T-helper 17 cell (primary cell): ENCODE data around the gene SLC7A10. TPM values are rescaled to one million over a fixed set of nuclear protein-coding genes. Genes with fewer than 3 reads are reported as not detected.
A peak's percentile ranks its signal among the peaks of the same experiment; 100 is the strongest.

Experiments
- ATAC-seq: fragments of 150-1000 bp; cut with Tn5 transposase; 2 replicates; pipeline ENCODE4 v1.10.0; 2021; ENCODE audit warnings: mild to moderate bottlenecking, moderate library complexity
- DNase-seq, 3 donors: peaks; one replicate each; pipeline versions ENCODE4 v3.0.0 to v3.0.0-alpha.2; 2020 to 2021
- H3K9me3 ChIP-seq: one replicate; pipeline ENCODE4 v1.7.0; 2013; ENCODE audit warnings: low read length, mild to moderate bottlenecking; ENCODE audit not compliant: control insufficient read depth, poor library complexity, severe bottlenecking
- H3K27ac Mint-ChIP-seq: one replicate; pipeline ENCODE4 v1.8.0; 2022; ENCODE audit warnings: mild to moderate bottlenecking, moderate library complexity, mixed read lengths
- H3K27me3 Mint-ChIP-seq: one replicate; pipeline ENCODE4 v1.8.0; 2022; ENCODE audit warnings: mixed read lengths
- H3K36me3 Mint-ChIP-seq: one replicate; pipeline ENCODE4 v1.8.0; 2022; ENCODE audit warnings: low read depth, mixed read lengths
- H3K4me1 Mint-ChIP-seq: one replicate; pipeline ENCODE4 v1.8.0; 2022; ENCODE audit warnings: mild to moderate bottlenecking, mixed read lengths
- H3K4me3 Mint-ChIP-seq: one replicate; pipeline ENCODE4 v1.8.0; 2022; ENCODE audit warnings: mild to moderate bottlenecking, moderate library complexity, mixed read lengths
- total RNA-seq, 4 donors: library from RNA in 2 of 4; stranded (reverse) in 2 of 4; gene quantifications; one replicate each; pipeline ENCODE4 v1.2.3 and lab custom pipeline; 2022 to 2026

SLC7A10 gene
- total RNA-seq (not detected), total RNA-seq (lab: John Stamatoyannopoulos, UW) (0 reads per million in 2 donors)

- H3K36me3 Mint-ChIP-seq, result no peaks in the 10 kb centered on the region
- DNase-seq, result no peak
- H3K9me3 ChIP-seq, result no peaks in the 10 kb centered on the region
- no peak within 1 kb of the TSS for H3K27ac Mint-ChIP-seq
- peak within 1 kb of the TSS; percentile 88 for H3K4me3 Mint-ChIP-seq
- H3K27me3 Mint-ChIP-seq, result peaks cover 60% of the 10 kb centered on the region
- H3K4me1 Mint-ChIP-seq, result peaks cover 5% of the 10 kb centered on the region
- ATAC-seq, result no peak
Measured at GRCh38 chr19:33225458-33225926, at the start of gene SLC7A10. Gene SLC7A10, minus strand, starts transcription at chr19:33225850. Its CDS starts 147 bp downstream, at chr19:33225703.

- Mint-ChIP-seq H3K4me1 (peaks cover 5% of the 10 kb centered on the region), H3K27ac (no peak overlapping the region), H3K36me3 (no peaks in the 10 kb centered on the region), H3K27me3 (no peaks in the 10 kb centered on the region), H3K4me3 (no peak overlapping the region)
- ATAC-seq (no peak), DNase-seq (no peak)
- no peaks in the 10 kb centered on the region for H3K9me3 ChIP-seq
Measured at GRCh38 chr19:33274663-33275558, 49.3 kb upstream of the SLC7A10 start.

- Mint-ChIP-seq H3K36me3 (no peaks in the 10 kb centered on the region), H3K27ac (peak overlapping the region; percentile 73), H3K27me3 (no peaks in the 10 kb centered on the region), H3K4me1 (peaks cover 5% of the 10 kb centered on the region), H3K4me3 (no peak overlapping the region)
- ATAC-seq (peak; percentile 48), DNase-seq (no peak)
- no peaks in the 10 kb centered on the region for H3K9me3 ChIP-seq
Measured at GRCh38 chr19:33273881-33274662, 48.4 kb upstream of the SLC7A10 start.

GRCh38 chr19:33273065-33273736 lies 47.6 kb upstream of the SLC7A10 start:
- Mint-ChIP-seq H3K4me1 (peaks cover 5% of the 10 kb centered on the region), H3K36me3 (no peaks in the 10 kb centered on the region), H3K27me3 (no peaks in the 10 kb centered on the region), H3K4me3 (no peak overlapping the region), H3K27ac (no peak overlapping the region)
- no peak for DNase-seq
- ATAC-seq, result no peak
- H3K9me3 ChIP-seq, result no peaks in the 10 kb centered on the region

- Mint-ChIP-seq H3K4me1 (peaks cover 5% of the 10 kb centered on the region), H3K27me3 (no peaks in the 10 kb centered on the region), H3K27ac (no peak overlapping the region), H3K4me3 (no peak overlapping the region), H3K36me3 (no peaks in the 10 kb centered on the region)
- DNase-seq, result no peak
- ATAC-seq, result no peak
- no peaks in the 10 kb centered on the region for H3K9me3 ChIP-seq
Measured at GRCh38 chr19:33271246-33272021, 45.8 kb upstream of the SLC7A10 start.

- no peak overlapping the region for H3K4me3 Mint-ChIP-seq
- H3K4me1 Mint-ChIP-seq, result peaks cover 5% of the 10 kb centered on the region
- ATAC-seq (no peak), DNase-seq (no peak)
- H3K27me3 Mint-ChIP-seq, result no peaks in the 10 kb centered on the region
- H3K27ac Mint-ChIP-seq, result no peak overlapping the region
- no peaks in the 10 kb centered on the region for H3K9me3 ChIP-seq
- no peaks in the 10 kb centered on the region for H3K36me3 Mint-ChIP-seq
Measured at GRCh38 chr19:33270769-33271168, 45.1 kb upstream of the SLC7A10 start.

DNA sequence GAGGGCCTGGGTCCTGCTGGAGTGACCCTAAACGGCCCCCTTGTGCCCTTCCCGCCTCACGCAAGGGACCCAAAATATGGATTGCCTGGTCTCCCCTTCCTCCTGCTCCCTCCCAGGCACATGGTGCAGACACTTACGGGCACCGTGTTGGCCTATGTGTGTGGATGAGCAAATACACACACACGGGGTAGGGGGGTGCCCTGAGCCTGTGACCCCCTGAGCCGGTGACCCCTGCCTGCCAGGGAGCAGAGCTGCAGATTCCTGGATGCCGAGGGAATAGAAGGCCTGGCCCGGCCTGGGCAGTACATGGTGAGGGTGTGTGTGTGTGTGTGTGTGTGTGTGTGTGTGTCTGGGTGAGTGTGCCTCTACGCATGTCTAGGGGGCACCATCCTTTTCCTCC lies 43.4 kb upstream of the SLC7A10 start:
- Mint-ChIP-seq H3K36me3 (no peaks in the 10 kb centered on the region), H3K4me3 (no peak overlapping the region), H3K4me1 (peaks cover 4% of the 10 kb centered on the region), H3K27ac (no peak overlapping the region), H3K27me3 (peaks cover 11% of the 10 kb centered on the region)
- no peak for DNase-seq
- H3K9me3 ChIP-seq, result no peaks in the 10 kb centered on the region
- ATAC-seq, result no peak

GRCh38 chr19:33268162-33268991 lies 42.7 kb upstream of the SLC7A10 start:
- Mint-ChIP-seq H3K36me3 (no peaks in the 10 kb centered on the region), H3K27ac (no peak overlapping the region)

DNA sequence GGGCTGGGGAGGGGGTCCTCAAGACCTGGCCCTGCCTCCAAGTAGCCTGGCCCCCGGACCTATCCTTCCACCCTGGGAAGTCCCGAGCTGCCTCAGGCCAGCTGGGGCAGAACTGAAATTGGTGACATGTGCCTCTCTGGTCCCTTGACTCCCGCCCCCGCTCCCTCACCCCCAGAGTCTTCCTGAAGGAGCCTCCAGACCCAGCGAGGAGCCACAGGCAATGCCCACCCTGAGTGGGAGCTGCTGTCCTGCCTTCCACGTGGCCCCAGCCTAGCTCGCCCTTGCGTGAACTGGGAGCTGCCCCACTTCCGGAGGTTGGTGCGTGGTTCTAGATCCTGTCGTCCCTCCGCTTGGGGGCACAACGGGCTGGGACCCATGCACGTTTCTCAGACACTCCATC lies 42.1 kb upstream of the SLC7A10 start:
- H3K4me3 Mint-ChIP-seq, result no peak overlapping the region
- ATAC-seq (no peak), DNase-seq (no peak)
- peaks cover under 1% of the 10 kb centered on the region for H3K36me3 Mint-ChIP-seq
- H3K4me1 Mint-ChIP-seq, result peaks cover 2% of the 10 kb centered on the region
- peaks cover 13% of the 10 kb centered on the region for H3K27me3 Mint-ChIP-seq
- H3K27ac Mint-ChIP-seq, result no peak overlapping the region
- no peaks in the 10 kb centered on the region for H3K9me3 ChIP-seq

More at GRCh38 chr19:33268162-33268991, 42.7 kb upstream of the SLC7A10 start:
- H3K9me3 ChIP-seq, result no peaks in the 10 kb centered on the region
- Mint-ChIP-seq H3K4me3 (no peak overlapping the region), H3K27me3 (peaks cover 11% of the 10 kb centered on the region), H3K4me1 (peaks cover 2% of the 10 kb centered on the region)
- no peak for ATAC-seq
- no peak for DNase-seq

GRCh38 chr19:33266974-33267484 lies 41.4 kb upstream of the SLC7A10 start:
- H3K4me3 Mint-ChIP-seq, result no peak overlapping the region
- H3K27me3 Mint-ChIP-seq, result peaks cover 20% of the 10 kb centered on the region
- H3K9me3 ChIP-seq, result no peaks in the 10 kb centered on the region
- no peak overlapping the region for H3K27ac Mint-ChIP-seq
- peaks cover 7% of the 10 kb centered on the region for H3K4me1 Mint-ChIP-seq
- no peak for DNase-seq
- ATAC-seq, result no peak
- H3K36me3 Mint-ChIP-seq, result peaks cover 4% of the 10 kb centered on the region

DNA sequence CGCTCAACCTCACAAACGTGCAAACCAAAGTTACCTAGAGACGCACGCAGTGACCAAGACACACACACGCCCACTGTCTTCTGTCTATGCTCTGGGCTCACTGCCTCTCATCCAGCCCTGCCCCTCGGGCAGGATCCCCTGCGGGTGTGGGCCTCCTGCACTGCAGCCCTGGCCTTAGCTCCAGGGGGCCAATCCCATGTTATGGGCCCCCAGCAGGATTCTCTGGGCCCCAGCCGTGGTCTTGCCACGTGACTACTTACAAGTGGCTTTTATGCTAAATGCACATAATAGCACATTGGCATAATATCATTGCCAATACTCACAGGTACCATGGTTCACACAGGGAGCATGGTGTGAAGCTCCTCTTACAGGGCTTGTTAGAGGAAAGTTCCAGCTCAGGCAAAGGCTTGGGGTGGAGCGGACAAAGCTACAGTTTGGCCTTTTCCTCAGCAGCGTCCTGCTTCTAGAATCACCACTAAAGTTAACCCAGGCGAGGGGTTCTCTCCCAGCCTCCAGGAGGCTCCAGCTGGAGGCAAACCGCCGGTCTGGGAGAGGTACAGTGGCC lies 39.3 kb upstream of the SLC7A10 start:
- H3K9me3 ChIP-seq, result no peaks in the 10 kb centered on the region
- Mint-ChIP-seq H3K4me1 (peaks cover 11% of the 10 kb centered on the region), H3K36me3 (peaks cover 5% of the 10 kb centered on the region), H3K4me3 (no peak overlapping the region), H3K27me3 (peaks cover 26% of the 10 kb centered on the region), H3K27ac (no peak overlapping the region)
- ATAC-seq, result no peak
- DNase-seq, result no peak
